Keratinocyte (primary cell): ENCODE results near the gene FLT3. TPM values are rescaled to one million over a fixed set of nuclear protein-coding genes. Genes with fewer than 3 reads are reported as not detected.

ENCODE experiments used
- DNase-seq: peaks from one replicate; pipeline ENCODE4 v3.0.0-alpha.2; 2011; ENCODE audit warnings: low read depth, missing footprints, low spot score
- FAIRE-seq: peaks from 2 replicates; lab custom pipeline; 2011; peaks lifted over from hg19 to GRCh38; lab: Jason Lieb, UNC
- H2AFZ ChIP-seq: 2 replicates; pipeline ENCODE4 v1.6.0; 2012; ENCODE audit warnings: low read length, control low read depth, inconsistent platforms; ENCODE audit not compliant: control insufficient read depth
- H3K27ac ChIP-seq: 2 replicates; pipeline ENCODE4 v1.5.1; 2011; ENCODE audit warnings: low read length; ENCODE audit not compliant: control insufficient read depth, insufficient read depth
- H3K27me3 ChIP-seq: 3 replicates; pipeline ENCODE4 v1.6.0; 2011; ENCODE audit warnings: low read length; ENCODE audit not compliant: control insufficient read depth, insufficient read depth; ENCODE audit errors: extremely low read depth
- H3K36me3 ChIP-seq, 2 experiments: 2 replicates in 1 of 2; 3 replicates in 1 of 2; pipeline ENCODE4 v1.5.1; 2011; ENCODE audit warnings: low read length in 2 of 2, mild to moderate bottlenecking in 1 of 2; ENCODE audit not compliant: control insufficient read depth in 2 of 2, insufficient read depth in 2 of 2; ENCODE audit errors: extremely low read depth in 1 of 2
- H3K4me1 ChIP-seq: 3 replicates; pipeline ENCODE4 v1.5.1; 2011; ENCODE audit warnings: low read length; ENCODE audit not compliant: control insufficient read depth, insufficient read depth; ENCODE audit errors: extremely low read depth
- H3K4me2 ChIP-seq: 3 replicates; pipeline ENCODE4 v1.6.0; 2011; ENCODE audit warnings: low read depth, low read length; ENCODE audit not compliant: control insufficient read depth, insufficient read depth; ENCODE audit errors: extremely low read depth
- H3K4me3 ChIP-seq, 3 experiments: fragments of 200-600 bp in 1 of 3; sonication (generic) in 1 of 3; 2 replicates in 2 of 3; 3 replicates in 1 of 3; pipeline ENCODE4 v1.5.1; 2011 to 2016; ENCODE audit warnings: low read length in 3 of 3, mild to moderate bottlenecking in 3 of 3, control low read depth in 2 of 3, inconsistent platforms in 1 of 3, low read depth in 1 of 3, mixed read lengths in 1 of 3, mixed run types in 1 of 3, moderate library complexity in 1 of 3; ENCODE audit not compliant: control insufficient read depth in 2 of 3, insufficient read depth in 2 of 3; ENCODE audit errors: extremely low read depth in 1 of 3
- H3K79me2 ChIP-seq: 2 replicates; pipeline ENCODE4 v1.6.0; 2012; ENCODE audit warnings: low read length; ENCODE audit not compliant: control insufficient read depth, insufficient read depth
- H3K9ac ChIP-seq: 3 replicates; pipeline ENCODE4 v1.6.0; 2011; ENCODE audit warnings: low read length; ENCODE audit not compliant: control insufficient read depth, insufficient read depth; ENCODE audit errors: extremely low read depth
- H3K9me1 ChIP-seq: 3 replicates; pipeline ENCODE4 v1.6.0; 2011; ENCODE audit warnings: low read length; ENCODE audit not compliant: control insufficient read depth, insufficient read depth; ENCODE audit errors: extremely low read depth
- H3K9me3 ChIP-seq: 2 replicates; pipeline ENCODE4 v1.5.1; 2012; ENCODE audit warnings: low read depth, low read length; ENCODE audit not compliant: control insufficient read depth
- H4K20me1 ChIP-seq: 3 replicates; pipeline ENCODE4 v1.6.0; 2011; ENCODE audit warnings: low read length; ENCODE audit not compliant: control insufficient read depth, insufficient read depth; ENCODE audit errors: extremely low read depth
- EZH2 ChIP-seq: IDR thresholded peaks from one replicate; pipeline ENCODE4 v1.6.1; 2012; ENCODE audit warnings: inconsistent platforms, mild to moderate bottlenecking, low read length, moderate library complexity
- dilution Hi-C: fragments of 300-500 bp; cut with MboI; formaldehyde crosslinking; loops from one replicate; pipeline ENCODE4 v1.7.0; 2020; ENCODE audit warnings: low sequenced_read_pairs; ENCODE audit not compliant: extremely low pct_ligation_motif_present
- polyA plus RNA-seq, 5 experiments: library from polyadenylated mRNA; depleted of rRNA in 3 of 5; stranded (reverse) in 3 of 5; stranded (forward) in 1 of 5; unstranded in 1 of 5; fragments of >200 nt; gene quantifications; 1 replicate in 1 of 5; 2 replicates in 3 of 5; 3 replicates in 1 of 5; pipeline versions ENCODE4 v1.2.1 to v1.2.3, GENCODE V29; 2011 to 2012; ENCODE audit warnings: missing spikeins in 2 of 5, low read depth in 1 of 5, low replicate concordance in 1 of 5
- TF ChIP-seq, protein P1 (sequence below), 3 experiments: IDR thresholded peaks in 1 of 3; conservative IDR thresholded peaks in 1 of 3; optimal IDR thresholded peaks in 1 of 3; 2 replicates in 2 of 3; 3 replicates in 1 of 3; pipeline versions ENCODE3 to v1.5.1; 2011; ENCODE audit warnings: low read length in 3 of 3, mild to moderate bottlenecking in 3 of 3, moderate library complexity in 2 of 3, control low read depth in 1 of 3, inconsistent platforms in 1 of 3; ENCODE audit not compliant: insufficient read depth in 2 of 3; ENCODE audit errors: extremely low read depth in 1 of 3

FLT3 gene
- polyA plus RNA-seq, 1 donor (not counting 4 experiments of a cell fraction or from before 2014, with no cell fraction given) = not detected

DNA sequence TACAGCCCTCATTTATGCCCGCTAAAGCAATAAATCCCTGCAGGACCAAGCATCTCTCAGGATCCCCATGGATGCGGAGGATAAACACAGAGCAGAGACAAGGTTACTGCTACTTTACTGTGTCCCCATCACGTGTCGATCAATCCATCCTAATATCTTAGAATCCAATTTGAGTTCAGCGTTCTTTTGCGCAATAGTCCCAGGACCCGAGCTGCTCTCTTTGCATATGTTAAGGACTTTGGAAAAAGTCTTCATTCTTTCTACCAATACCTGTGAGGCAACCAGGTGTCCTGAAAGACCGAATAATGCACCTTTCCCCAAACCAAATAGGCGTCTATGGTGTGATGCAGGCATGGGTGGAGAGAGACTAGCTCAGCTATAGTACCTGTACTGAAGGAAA is 73.9 kb downstream of the FLT3 start:
- DNase-seq = no peak
- Histone ChIP-seq H3K4me3 (no peak overlapping the region), H3K9me3 (no peaks in the 10 kb centered on the region), H4K20me1 (no peaks in the 10 kb centered on the region), H3K4me2 (no peak overlapping the region), H3K27ac (no peak overlapping the region), H3K9me1 (no peaks in the 10 kb centered on the region), H3K27me3 (no peaks in the 10 kb centered on the region), H2AFZ (no peak overlapping the region), H3K9ac (no peak overlapping the region), H3K79me2 (no peaks in the 10 kb centered on the region), H3K4me1 (no peaks in the 10 kb centered on the region), H3K36me3 (no peaks in the 10 kb centered on the region)
- FAIRE-seq = no peak
- dilution Hi-C loops = no loop called here
- no peak for TF ChIP-seq EZH2
- TF ChIP-seq, protein P1, sequence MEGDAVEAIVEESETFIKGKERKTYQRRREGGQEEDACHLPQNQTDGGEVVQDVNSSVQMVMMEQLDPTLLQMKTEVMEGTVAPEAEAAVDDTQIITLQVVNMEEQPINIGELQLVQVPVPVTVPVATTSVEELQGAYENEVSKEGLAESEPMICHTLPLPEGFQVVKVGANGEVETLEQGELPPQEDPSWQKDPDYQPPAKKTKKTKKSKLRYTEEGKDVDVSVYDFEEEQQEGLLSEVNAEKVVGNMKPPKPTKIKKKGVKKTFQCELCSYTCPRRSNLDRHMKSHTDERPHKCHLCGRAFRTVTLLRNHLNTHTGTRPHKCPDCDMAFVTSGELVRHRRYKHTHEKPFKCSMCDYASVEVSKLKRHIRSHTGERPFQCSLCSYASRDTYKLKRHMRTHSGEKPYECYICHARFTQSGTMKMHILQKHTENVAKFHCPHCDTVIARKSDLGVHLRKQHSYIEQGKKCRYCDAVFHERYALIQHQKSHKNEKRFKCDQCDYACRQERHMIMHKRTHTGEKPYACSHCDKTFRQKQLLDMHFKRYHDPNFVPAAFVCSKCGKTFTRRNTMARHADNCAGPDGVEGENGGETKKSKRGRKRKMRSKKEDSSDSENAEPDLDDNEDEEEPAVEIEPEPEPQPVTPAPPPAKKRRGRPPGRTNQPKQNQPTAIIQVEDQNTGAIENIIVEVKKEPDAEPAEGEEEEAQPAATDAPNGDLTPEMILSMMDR (optimal IDR thresholded peaks at IDR 0.05 in 1 of 3, IDR thresholded peaks at IDR 0.05 in 1 of 3, conservative IDR thresholded peaks at IDR 0.05 in 1 of 3; ENCODE audit: extremely low read depth in 1 of 3, insufficient read depth in 2 of 3, low read length in 3 of 3) = no peak

DNA sequence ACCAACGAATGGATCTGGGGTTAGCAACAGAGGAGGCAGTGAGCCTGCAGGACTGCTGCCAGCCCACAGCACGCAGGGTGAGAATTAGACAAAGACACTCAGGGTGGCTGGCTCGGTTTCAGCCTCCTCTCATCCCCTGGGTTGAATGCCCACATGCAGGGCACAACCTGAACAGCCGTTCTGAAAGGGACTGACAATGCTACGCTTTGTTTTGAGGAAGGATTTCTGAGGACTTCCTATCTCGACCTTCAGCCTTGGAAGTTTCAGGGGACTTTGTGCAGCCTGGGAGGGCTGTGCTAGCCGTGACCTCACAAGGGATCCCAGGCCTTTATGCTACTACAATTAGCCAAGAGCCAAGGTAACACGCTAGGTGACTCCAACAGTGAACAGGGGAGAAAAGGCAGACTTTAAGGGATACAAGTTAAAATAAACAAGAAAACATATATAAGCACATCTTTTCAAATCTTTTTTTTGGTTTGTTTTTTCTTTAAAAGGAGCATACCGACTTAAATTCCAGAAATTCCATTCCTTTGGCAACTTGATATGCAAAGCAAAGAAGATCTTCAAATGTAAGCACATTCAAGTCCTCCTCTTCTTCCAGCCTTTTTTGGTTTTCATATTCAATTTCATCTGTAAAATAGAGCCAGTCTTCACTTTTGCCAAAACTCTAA is 77.4 kb downstream of the FLT3 start:
- H3K27me3 ChIP-seq = no peaks in the 10 kb centered on the region
- no peaks in the 10 kb centered on the region for H4K20me1 ChIP-seq
- H3K4me1 ChIP-seq = no peaks in the 10 kb centered on the region
- H3K9me3 ChIP-seq = no peaks in the 10 kb centered on the region
- no peaks in the 10 kb centered on the region for H3K79me2 ChIP-seq
- H3K27ac ChIP-seq = no peak overlapping the region
- no peak overlapping the region for H3K9ac ChIP-seq
- no peak for TF ChIP-seq EZH2
- TF ChIP-seq, protein P1 (optimal IDR thresholded peaks at IDR 0.05 in 1 of 3, IDR thresholded peaks at IDR 0.05 in 1 of 3, conservative IDR thresholded peaks at IDR 0.05 in 1 of 3; ENCODE audit: extremely low read depth in 1 of 3, insufficient read depth in 2 of 3, low read length in 3 of 3) = no peak
- H3K4me3 ChIP-seq = no peak overlapping the region
- H3K4me2 ChIP-seq = no peak overlapping the region
- FAIRE-seq (no peak), DNase-seq (no peak)
- H3K9me1 ChIP-seq = no peaks in the 10 kb centered on the region
- H2AFZ ChIP-seq = no peak overlapping the region
- dilution Hi-C loops = no loop called here
- no peaks in the 10 kb centered on the region for H3K36me3 ChIP-seq
